Kidney (tissue), 14 donors: ENCODE measurements around the gene PRKCZ. TPM values are rescaled to one million over a fixed set of nuclear protein-coding genes. Genes with fewer than 3 reads are reported as not detected.

Experiments used
- DNase-seq, 5 donors: peaks; one replicate each; pipeline ENCODE4 v3.0.0-alpha.2; 2013 to 2020
- FAIRE-seq: peaks from 2 replicates; lab custom pipeline; 2012; peaks lifted over from hg19 to GRCh38; lab: Jason Lieb, UNC
- H3K27ac ChIP-seq, 2 donors: one replicate each; pipeline ENCODE4 v1.7.0; 2013; ENCODE audit warnings: low read depth in 2 of 2, low read length in 2 of 2, inconsistent platforms in 1 of 2
- H3K27me3 ChIP-seq: one replicate; pipeline ENCODE4 v1.7.1; 2013; ENCODE audit warnings: low read length, inconsistent platforms; ENCODE audit not compliant: control insufficient read depth, insufficient read depth
- H3K36me3 ChIP-seq, 3 donors: one replicate each; pipeline versions ENCODE4 v1.7.0 to v1.7.1; 2013; ENCODE audit warnings: low read length in 3 of 3, control low read depth in 1 of 3, inconsistent platforms in 1 of 3; ENCODE audit not compliant: insufficient read depth in 3 of 3, control insufficient read depth in 2 of 3
- H3K4me1 ChIP-seq, 3 donors: one replicate each; pipeline versions ENCODE4 v1.7.0 to v1.7.1; 2013; ENCODE audit warnings: low read length in 3 of 3, inconsistent platforms in 1 of 3, low read depth in 1 of 3; ENCODE audit not compliant: control insufficient read depth in 2 of 3, insufficient read depth in 2 of 3
- H3K4me3 ChIP-seq, 3 donors: one replicate each; pipeline versions ENCODE4 v1.7.0 to v1.8.1; 2013; ENCODE audit warnings: low read length in 3 of 3, control low read depth in 1 of 3, inconsistent platforms in 1 of 3
- H3K9ac ChIP-seq, 3 donors: one replicate each; pipeline versions ENCODE4 v1.7.0 to v1.7.1; 2013; ENCODE audit warnings: low read length in 3 of 3, control low read depth in 1 of 3, inconsistent platforms in 1 of 3
- H3K9me3 ChIP-seq, 3 donors: one replicate each; pipeline versions ENCODE4 v1.7.0 to v1.7.1; 2013; ENCODE audit warnings: low read length in 3 of 3, control low read depth in 1 of 3, inconsistent platforms in 1 of 3; ENCODE audit not compliant: control insufficient read depth in 2 of 3, insufficient read depth in 1 of 3
- intact Hi-C: fragments of 100-400 bp; cut with DNase I; formaldehyde crosslinking; loops from one replicate; pipeline ENCODE4 v1.11.1; 2022
- polyA plus RNA-seq: library from polyadenylated mRNA; stranded (reverse); fragments of 350-450 nt; fragmentation: Illumina TruSeq; extraction: RNeasy Lipid Tissue Mini Kit (QIAGEN cat#74804); gene quantifications from one replicate; pipeline ENCODE4 v1.2.3, GENCODE V29; 2014; ENCODE audit warnings: low read depth, low replicate concordance; ENCODE audit not compliant: insufficient read depth
- total RNA-seq: library from RNA; stranded (reverse); fragmentation: NEBNext Ultra II Directional; extraction: Animal tissue kit (Norgen Biotek cat#: 25700); gene quantifications from one replicate; pipeline ENCODE4 v1.2.1, GENCODE V29; 2021
- TF ChIP-seq, protein P1 (sequence below): IDR thresholded peaks from 3 replicates; pipeline ENCODE4 v1.5.1; 2012; ENCODE audit warnings: mild to moderate bottlenecking, moderate library complexity, borderline replicate concordance; ENCODE audit not compliant: insufficient read depth; ENCODE audit errors: extremely low read depth
- donor health status: control.
- donor health status: control.
- donor health status: control.
- donor health status: control.
- donor health status: control.
- donor health status: DM: yes; HTN: yes; CAD: no.
- donor health status: Normal renal cell carcinoma (clear cell type).

Gene PRKCZ
- total and polyA plus RNA-seq, 2 donors from 2014 or later: 24.7 to 42.4 TPM

DNA sequence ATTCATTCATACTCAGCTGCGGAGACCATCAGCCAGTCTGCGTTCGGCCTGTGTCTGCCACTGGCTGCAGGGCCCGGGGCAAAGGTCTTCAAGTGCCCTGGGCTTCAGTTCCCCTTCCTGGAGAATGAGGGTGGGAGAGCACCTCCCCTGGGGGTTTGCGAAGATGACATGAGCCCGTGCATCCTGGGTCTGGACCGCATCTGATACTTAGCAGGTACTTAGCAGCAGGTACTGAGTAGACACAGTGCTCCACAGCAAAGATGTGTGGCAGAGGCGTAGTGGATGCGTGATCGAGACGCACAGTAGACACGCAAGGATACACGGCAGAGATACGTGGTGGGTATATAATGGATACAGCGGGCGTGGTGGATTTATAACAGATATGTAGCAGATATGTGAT, 51.3 kb downstream of the PRKCZ start:
- DNase-seq: peak in 1 of 5 donors; percentile 31
- intact Hi-C loops: no loop called here
- H3K27me3 ChIP-seq: no peaks in the 10 kb centered on the region
- H3K27ac ChIP-seq: no peak overlapping the region
- no peak overlapping the region for H3K9ac ChIP-seq
- H3K9me3 ChIP-seq: no peaks in the 10 kb centered on the region
- H3K36me3 ChIP-seq: no peaks in the 10 kb centered on the region
- TF ChIP-seq, protein P1, sequence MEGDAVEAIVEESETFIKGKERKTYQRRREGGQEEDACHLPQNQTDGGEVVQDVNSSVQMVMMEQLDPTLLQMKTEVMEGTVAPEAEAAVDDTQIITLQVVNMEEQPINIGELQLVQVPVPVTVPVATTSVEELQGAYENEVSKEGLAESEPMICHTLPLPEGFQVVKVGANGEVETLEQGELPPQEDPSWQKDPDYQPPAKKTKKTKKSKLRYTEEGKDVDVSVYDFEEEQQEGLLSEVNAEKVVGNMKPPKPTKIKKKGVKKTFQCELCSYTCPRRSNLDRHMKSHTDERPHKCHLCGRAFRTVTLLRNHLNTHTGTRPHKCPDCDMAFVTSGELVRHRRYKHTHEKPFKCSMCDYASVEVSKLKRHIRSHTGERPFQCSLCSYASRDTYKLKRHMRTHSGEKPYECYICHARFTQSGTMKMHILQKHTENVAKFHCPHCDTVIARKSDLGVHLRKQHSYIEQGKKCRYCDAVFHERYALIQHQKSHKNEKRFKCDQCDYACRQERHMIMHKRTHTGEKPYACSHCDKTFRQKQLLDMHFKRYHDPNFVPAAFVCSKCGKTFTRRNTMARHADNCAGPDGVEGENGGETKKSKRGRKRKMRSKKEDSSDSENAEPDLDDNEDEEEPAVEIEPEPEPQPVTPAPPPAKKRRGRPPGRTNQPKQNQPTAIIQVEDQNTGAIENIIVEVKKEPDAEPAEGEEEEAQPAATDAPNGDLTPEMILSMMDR: no peak
- peaks cover 0 to 9% (median 9%) of the 10 kb centered on the region in 3 donors for H3K4me1 ChIP-seq
- H3K4me3 ChIP-seq: no peak overlapping the region
- FAIRE-seq: no peak

- DNase-seq (peak in 1 of 5 donors; percentile 31), FAIRE-seq (no peak)
- Histone ChIP-seq H3K9me3 (no peaks in the 10 kb centered on the region), H3K27me3 (no peaks in the 10 kb centered on the region), H3K27ac (no peak overlapping the region), H3K36me3 (no peaks in the 10 kb centered on the region), H3K9ac (no peak overlapping the region), H3K4me3 (no peak overlapping the region), H3K4me1 (peaks cover 0 to 9% (median 9%) of the 10 kb centered on the region in 3 donors)
- intact Hi-C loops: no loop called here
- TF ChIP-seq, protein P1: no peak
Measured at GRCh38 chr1:2101946-2102345, 51.7 kb downstream of the PRKCZ start.

GRCh38 chr1:2102753-2103152, 52.5 kb downstream of the PRKCZ start:
- no peak overlapping the region for H3K27ac ChIP-seq
- intact Hi-C loops: no loop called here
- FAIRE-seq: no peak
- no peaks in the 10 kb centered on the region for H3K36me3 ChIP-seq
- no peaks in the 10 kb centered on the region for H3K27me3 ChIP-seq
- no peak overlapping the region for H3K9ac ChIP-seq
- peaks cover 0 to 9% (median 9%) of the 10 kb centered on the region in 3 donors for H3K4me1 ChIP-seq
- TF ChIP-seq, protein P1: no peak
- no peaks in the 10 kb centered on the region for H3K9me3 ChIP-seq
- peak in 2 of 5 donors; percentile 36 to 48 for DNase-seq
- no peak overlapping the region for H3K4me3 ChIP-seq

DNA sequence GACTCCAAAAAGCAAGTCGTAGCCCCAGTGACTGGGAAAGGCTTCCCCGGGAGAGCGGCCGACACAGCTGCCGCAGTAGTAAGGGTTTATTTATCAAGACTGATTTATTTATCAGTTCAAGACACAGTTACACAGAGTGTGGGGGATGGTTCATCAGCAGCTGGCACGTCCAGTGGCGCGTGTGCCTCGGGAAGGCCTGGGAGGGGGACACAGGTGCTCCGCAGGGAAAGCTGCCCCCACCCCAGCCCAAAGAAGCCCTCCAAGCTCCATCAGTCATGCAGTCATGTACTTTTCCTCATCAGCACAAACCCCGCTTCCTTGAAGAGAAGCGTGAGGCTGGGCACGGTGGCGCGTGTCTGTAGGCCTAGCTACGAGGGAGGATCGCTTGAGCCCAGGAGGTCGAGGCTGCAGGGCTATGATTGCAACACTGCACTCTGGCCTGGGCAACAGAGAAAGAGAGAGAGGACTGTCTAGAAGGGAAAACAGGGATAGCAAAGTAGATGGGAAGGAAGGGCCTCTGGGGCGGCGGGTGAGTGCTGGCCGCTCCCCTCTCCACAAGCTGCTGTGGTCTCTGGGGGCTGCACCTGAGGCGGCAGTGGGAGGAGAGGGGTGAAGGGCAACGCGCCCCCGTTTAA, 53.2 kb downstream of the PRKCZ start:
- FAIRE-seq (no peak), DNase-seq (peak; percentile 30 to 70 (median 56))
- TF ChIP-seq, protein P1: no peak
- intact Hi-C loops: no loop called here
- H3K27ac ChIP-seq: no peak overlapping the region
- H3K9me3 ChIP-seq: no peaks in the 10 kb centered on the region
- H3K36me3 ChIP-seq: no peaks in the 10 kb centered on the region
- no peaks in the 10 kb centered on the region for H3K27me3 ChIP-seq
- H3K9ac ChIP-seq: no peak overlapping the region
- H3K4me3 ChIP-seq: no peak overlapping the region
- H3K4me1 ChIP-seq: peaks cover 0 to 9% (median 9%) of the 10 kb centered on the region in 3 donors
